ENCODE results near the gene SDR39U1.
"Not testable (repeated sequence)": the region's sequence is repeated elsewhere in the genome, so short reads cannot be mapped to it uniquely, and the experiment has no call there.

SDR39U1 gene

DNA sequence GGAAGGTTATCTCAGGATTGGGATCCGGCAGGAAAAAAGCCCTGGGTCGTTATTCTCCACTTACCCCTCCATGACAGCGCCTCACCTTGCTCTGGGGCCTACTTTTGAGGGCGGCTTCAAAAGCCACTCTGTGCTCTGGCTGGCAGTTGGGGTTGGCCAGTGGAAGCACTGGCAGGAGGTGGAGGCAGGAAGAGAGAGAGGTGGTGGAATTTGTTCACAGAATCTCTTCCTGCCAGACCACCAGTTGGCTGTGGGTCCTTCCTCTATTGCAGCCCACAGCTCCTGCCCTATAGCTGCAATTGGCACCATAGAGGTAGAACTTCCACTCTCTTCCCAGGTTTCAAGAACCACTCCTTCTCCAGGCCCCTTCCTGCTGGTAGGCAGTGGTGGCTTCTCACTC is 32.7 kb upstream of the SDR39U1 start:
- intact Hi-C loops (cut with DNase I; ENCODE audit: low total_unique reads) = no loop called here

DNA sequence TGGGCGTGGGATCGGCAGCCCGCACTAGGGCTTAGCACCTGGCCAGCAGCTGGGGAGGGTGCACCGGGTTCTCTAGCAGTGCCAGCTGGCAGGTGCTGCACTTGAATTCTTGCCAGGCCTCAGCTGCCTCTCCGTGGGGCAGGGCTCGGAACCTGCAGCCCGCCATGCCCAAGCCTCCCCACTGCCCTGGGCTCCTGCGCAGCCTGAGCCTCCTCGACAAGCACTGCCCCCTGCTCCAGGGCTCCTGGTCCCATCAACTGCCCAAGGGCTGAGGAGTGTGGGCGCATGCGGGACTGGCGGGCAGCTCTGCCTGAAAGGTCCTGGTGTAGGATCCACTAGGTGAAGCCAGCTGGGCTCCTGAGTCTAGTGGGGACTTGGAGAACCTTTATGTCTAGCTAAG is 30.6 kb upstream of the SDR39U1 start:
- H3K9me3 ChIP-seq = no peaks in the 10 kb centered on the region
- TF ChIP-seq, protein P1, sequence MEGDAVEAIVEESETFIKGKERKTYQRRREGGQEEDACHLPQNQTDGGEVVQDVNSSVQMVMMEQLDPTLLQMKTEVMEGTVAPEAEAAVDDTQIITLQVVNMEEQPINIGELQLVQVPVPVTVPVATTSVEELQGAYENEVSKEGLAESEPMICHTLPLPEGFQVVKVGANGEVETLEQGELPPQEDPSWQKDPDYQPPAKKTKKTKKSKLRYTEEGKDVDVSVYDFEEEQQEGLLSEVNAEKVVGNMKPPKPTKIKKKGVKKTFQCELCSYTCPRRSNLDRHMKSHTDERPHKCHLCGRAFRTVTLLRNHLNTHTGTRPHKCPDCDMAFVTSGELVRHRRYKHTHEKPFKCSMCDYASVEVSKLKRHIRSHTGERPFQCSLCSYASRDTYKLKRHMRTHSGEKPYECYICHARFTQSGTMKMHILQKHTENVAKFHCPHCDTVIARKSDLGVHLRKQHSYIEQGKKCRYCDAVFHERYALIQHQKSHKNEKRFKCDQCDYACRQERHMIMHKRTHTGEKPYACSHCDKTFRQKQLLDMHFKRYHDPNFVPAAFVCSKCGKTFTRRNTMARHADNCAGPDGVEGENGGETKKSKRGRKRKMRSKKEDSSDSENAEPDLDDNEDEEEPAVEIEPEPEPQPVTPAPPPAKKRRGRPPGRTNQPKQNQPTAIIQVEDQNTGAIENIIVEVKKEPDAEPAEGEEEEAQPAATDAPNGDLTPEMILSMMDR (IDR thresholded peaks at IDR 0.05) = no peak
- no peak for DNase-seq
- H3K27me3 ChIP-seq = no peaks in the 10 kb centered on the region
- no peaks in the 10 kb centered on the region for H3K36me3 ChIP-seq
- no peaks in the 10 kb centered on the region for H3K4me1 ChIP-seq
- H3K4me3 ChIP-seq = no peak overlapping the region
- intact Hi-C loops (cut with DNase I; ENCODE audit: low total_unique reads) = no loop called here
- H3K27ac ChIP-seq = no peak overlapping the region

More for the DNA sequence above, 32.7 kb upstream of the SDR39U1 start:
- H3K4me3 ChIP-seq = no peak overlapping the region
- no peaks in the 10 kb centered on the region for H3K4me1 ChIP-seq
- TF ChIP-seq, protein P1 (IDR thresholded peaks at IDR 0.05) = no peak
- DNase-seq = no peak
- no peaks in the 10 kb centered on the region for H3K9me3 ChIP-seq
- H3K27me3 ChIP-seq = no peaks in the 10 kb centered on the region
- H3K36me3 ChIP-seq = no peaks in the 10 kb centered on the region
- no peak overlapping the region for H3K27ac ChIP-seq

DNA sequence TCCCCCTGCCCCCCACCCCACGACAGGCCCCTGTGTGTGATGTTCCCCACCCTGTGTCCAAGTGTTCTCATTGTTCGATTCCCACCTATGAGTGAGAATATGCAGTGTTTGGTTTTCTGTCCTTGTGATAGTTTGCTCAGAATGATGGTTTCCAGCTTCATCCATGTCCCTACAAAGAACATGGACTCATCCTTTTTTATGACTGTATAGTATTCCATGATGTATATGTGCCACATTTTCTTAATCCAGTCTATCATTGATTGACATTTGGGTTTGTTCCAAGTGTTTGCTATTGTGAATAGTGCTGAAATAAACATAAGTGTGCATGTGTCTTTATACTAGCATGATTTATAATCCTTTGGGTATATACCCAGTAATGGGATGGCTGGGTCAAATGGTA is 27.9 kb upstream of the SDR39U1 start:
- not testable (repeated sequence) for H3K36me3 ChIP-seq

DNA sequence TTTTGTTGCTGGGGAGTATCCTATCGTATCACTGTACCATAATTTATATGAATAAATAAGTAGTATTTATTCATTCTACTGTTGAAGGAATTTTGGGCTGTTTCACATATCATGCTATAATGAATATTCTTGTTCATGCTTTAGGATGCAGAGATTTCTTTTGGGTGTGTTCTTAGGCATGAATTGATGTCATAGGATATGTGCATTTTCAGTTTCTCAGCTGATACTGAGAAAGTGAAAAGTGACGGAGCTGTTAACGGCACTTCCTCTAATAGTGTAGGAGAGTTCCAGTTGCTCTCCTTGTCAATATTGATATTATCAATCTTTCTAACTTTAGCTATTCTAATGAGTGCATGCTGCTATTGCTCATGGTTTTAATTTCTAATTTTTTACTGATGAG is 23.2 kb upstream of the SDR39U1 start:
- H3K36me3 ChIP-seq = no peaks in the 10 kb centered on the region
- no peaks in the 10 kb centered on the region for H3K4me1 ChIP-seq
- TF ChIP-seq, protein P1 (IDR thresholded peaks at IDR 0.05) = no peak
- no peaks in the 10 kb centered on the region for H3K27me3 ChIP-seq
- DNase-seq = no peak
- intact Hi-C loops (cut with DNase I; ENCODE audit: low total_unique reads) = no loop called here
- H3K9me3 ChIP-seq = no peaks in the 10 kb centered on the region
- no peak overlapping the region for H3K4me3 ChIP-seq
- H3K27ac ChIP-seq = no peak overlapping the region

More for the DNA sequence above, 27.9 kb upstream of the SDR39U1 start:
- DNase-seq; intact Hi-C loops (cut with DNase I; ENCODE audit: low total_unique reads); H3K9me3 ChIP-seq; H3K27me3 ChIP-seq; H3K4me3 ChIP-seq; H3K4me1 ChIP-seq; H3K27ac ChIP-seq: not testable (repeated sequence)

DNA sequence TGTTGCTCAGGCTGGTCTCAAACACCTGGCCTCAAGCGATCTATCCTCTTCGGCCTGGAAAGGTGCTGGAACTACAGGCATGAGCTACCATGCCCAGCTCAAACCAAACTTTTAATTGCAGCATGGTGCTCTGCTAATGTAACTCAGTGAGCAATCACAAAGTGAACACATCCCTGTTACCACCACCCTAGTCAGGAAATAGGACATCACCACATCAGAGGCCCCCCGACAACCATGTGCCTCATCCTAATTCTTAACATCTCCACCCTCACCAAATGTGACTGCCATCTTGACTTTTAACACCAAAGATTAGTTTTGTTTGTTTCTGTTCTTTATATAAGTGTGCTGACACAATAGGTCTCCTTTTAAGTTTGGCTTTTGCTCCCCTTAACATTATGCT is 22.8 kb upstream of the SDR39U1 start:
- intact Hi-C loops (cut with DNase I; ENCODE audit: low total_unique reads) = no loop called here

DNA sequence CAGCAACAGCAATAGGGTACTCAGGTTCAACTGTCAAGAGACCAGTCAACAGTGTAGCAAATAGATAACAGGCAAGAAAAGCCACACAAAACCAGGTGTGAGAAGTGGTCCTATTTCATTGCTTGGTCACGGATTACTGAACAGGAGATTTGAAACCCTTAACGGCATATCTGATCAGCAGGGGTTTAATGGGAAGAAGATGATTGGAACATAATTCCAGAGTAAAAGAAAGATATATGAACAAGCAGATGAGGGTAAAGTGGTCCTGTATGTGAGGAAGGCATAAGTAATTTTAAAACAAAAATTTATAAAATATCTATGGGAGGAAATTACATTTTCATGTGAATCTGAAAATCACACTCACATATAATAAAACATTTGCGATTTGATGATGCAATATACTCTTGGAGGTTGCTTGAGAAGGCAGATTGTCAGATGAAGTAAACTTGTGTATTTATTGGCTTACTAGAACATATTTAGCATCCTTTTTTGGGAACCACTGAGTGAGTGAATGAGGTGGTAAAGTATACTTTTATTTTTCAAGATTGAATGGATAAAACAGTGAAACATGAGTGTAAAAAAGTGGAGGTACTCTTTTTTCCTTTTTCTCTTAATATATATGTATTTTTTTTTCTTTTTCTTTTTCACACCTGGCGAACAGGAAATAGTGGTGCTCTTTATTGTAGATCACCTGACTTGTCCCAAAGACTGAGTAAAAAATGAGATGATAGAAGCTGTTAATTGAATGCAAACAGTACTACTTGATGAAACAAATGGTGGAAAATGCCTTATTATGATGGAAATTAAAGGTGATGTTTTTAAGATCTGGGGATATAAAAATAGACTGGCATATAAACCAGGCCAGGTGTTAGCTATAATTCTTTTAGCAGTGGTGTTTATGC is 21.6 kb upstream of the SDR39U1 start:
- no peaks in the 10 kb centered on the region for H3K4me1 ChIP-seq
- no peak overlapping the region for H3K4me3 ChIP-seq
- H3K36me3 ChIP-seq = no peaks in the 10 kb centered on the region
- DNase-seq = no peak
- TF ChIP-seq, protein P1 (IDR thresholded peaks at IDR 0.05) = no peak
- intact Hi-C loops (cut with DNase I; ENCODE audit: low total_unique reads) = no loop called here
- no peaks in the 10 kb centered on the region for H3K9me3 ChIP-seq
- H3K27me3 ChIP-seq = no peaks in the 10 kb centered on the region
- H3K27ac ChIP-seq = no peak overlapping the region

More for the DNA sequence above, 22.8 kb upstream of the SDR39U1 start:
- no peak overlapping the region for H3K27ac ChIP-seq
- no peak for DNase-seq
- no peaks in the 10 kb centered on the region for H3K27me3 ChIP-seq
- no peaks in the 10 kb centered on the region for H3K36me3 ChIP-seq
- TF ChIP-seq, protein P1 (IDR thresholded peaks at IDR 0.05) = no peak
- no peaks in the 10 kb centered on the region for H3K9me3 ChIP-seq
- no peaks in the 10 kb centered on the region for H3K4me1 ChIP-seq
- H3K4me3 ChIP-seq = no peak overlapping the region

Data from tibial artery (tissue), 4 donors.